ENCODE measurements around the gene STAG1.

- TF ChIP-seq EP300 (IDR thresholded peaks at IDR 0.05) (no peak), CTCF (IDR thresholded peaks at IDR 0.05) (no peak)
Observed at GRCh38 chr3:136620436-136620835, 131.7 kb downstream of the STAG1 start.

All from tibial nerve (tissue), 4 donors.